Activated naive CD8-positive, alpha-beta T cell treated with anti-CD3 and anti-CD28 coated beads, Interleukin-2, amount 50 U/mL, for 24 hours (primary cell): ENCODE measurements around the gene TMEM187.
A peak's percentile ranks its signal among the peaks of the same experiment; 100 is the strongest.

Experiments used
- ATAC-seq: fragments of 150-1000 bp; cut with Tn5 transposase; one replicate; pipeline ENCODE4 v1.10.0; 2021
- DNase-seq: peaks from one replicate; pipeline ENCODE4 v3.0.0; 2021
- H3K27ac Mint-ChIP-seq: one replicate; pipeline ENCODE4 v1.8.0; 2021; ENCODE audit warnings: mild to moderate bottlenecking, mixed read lengths
- H3K27me3 Mint-ChIP-seq: one replicate; pipeline ENCODE4 v1.8.0; 2021; ENCODE audit warnings: mixed read lengths
- H3K36me3 Mint-ChIP-seq: one replicate; pipeline ENCODE4 v1.8.0; 2021; ENCODE audit warnings: low read depth, mixed read lengths
- H3K4me1 Mint-ChIP-seq: one replicate; pipeline ENCODE4 v1.8.0; 2021; ENCODE audit warnings: mixed read lengths
- H3K4me3 Mint-ChIP-seq: one replicate; pipeline ENCODE4 v1.8.0; 2021; ENCODE audit warnings: mild to moderate bottlenecking, moderate library complexity, mixed read lengths
- H3K9me3 Mint-ChIP-seq: one replicate; pipeline ENCODE4 v1.8.0; 2021; ENCODE audit warnings: mixed read lengths

Gene TMEM187

DNA sequence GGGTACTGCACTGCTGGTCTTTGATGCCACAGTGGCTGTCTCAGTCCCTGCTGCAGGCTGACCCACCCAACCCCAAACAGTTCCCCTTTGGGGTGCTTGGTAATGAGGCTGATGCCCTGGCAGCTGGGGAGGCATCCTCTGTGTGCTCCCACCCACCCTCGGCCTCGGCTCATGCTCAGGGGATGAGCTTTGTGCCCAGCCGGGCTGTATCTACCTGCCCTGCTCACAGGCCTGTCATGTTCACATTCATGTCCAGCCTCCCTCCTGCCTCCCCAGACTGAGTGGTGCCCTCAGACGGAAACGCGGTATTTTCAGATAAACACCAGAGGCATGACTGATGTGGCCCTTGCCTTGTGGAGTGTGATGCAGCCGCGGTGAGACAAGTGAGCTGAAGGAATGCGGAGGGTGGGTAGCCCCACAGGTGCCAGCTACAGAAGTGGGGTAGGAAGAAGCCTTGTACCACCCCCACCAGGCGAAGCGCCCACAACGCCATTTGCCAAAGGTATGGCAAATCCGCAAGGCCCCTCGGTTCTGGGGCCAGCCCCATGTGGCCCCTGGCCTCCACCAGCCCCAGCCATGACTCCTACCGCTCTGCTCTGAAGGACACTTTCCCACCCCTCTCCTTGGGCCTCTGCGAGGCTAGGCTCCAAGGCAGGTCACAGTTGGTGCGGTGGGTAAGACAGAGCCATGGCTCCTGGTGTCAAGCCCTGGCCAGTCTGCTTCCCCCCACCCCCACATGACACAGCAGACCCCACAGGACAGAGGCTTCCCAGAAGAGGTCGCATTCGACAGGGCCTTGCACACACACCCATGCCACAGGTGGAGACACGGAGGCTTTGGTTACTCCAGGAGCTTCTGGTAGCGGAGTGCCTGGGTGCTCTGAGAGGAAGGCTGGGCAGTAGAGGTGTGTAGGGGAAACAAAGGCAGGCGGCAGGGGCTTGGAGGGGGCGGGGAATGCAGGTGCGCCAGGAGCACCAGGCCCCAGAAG, 26.3 kb upstream of the TMEM187 start:
- Mint-ChIP-seq H3K27ac (no peak overlapping the region), H3K4me3 (no peak overlapping the region), H3K4me1 (peaks cover 45% of the 10 kb centered on the region), H3K27me3 (no peaks in the 10 kb centered on the region), H3K9me3 (no peaks in the 10 kb centered on the region), H3K36me3 (peaks cover 14% of the 10 kb centered on the region)
- ATAC-seq, result no peak
- DNase-seq, result no peak

DNA sequence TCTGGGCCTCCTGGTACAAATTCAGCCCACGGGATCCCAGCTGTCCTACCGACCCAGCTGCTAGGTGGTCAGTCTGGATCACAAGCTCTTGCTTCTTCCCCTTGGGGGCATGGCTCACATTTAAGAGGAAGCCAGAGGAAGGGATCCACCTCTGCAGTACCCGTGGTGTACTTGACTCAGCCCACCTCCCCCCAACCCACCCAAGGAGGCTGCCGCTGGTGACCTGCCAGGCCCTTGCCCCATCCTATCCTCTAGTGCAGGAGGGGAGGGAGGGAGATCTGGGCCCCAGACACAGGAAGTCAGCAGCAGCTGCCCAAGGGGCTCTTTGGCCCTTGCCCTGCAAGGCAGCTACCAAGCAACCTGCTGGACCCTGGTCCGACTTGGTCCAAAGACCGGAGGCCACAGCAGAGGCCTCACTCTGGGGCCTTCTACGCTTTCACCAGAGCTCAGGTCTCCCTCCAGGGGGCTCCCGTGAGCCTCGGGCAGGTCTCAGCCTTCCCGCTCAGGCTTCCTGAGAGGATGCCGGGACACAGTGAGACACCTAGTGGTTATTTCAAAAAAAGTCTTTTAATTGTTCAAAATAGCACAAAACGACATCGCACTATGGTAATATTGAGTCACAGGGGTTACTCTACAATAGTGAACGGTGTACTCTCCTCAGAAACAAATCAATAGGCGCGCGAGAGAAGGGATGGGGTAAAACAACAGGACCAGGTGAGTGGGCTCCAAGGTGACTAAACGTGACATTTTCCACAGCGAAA, 25.4 kb upstream of the TMEM187 start:
- Mint-ChIP-seq H3K9me3 (no peaks in the 10 kb centered on the region), H3K4me1 (peaks cover 46% of the 10 kb centered on the region), H3K27ac (peak overlapping the region; percentile 91), H3K4me3 (peak overlapping the region; percentile 42), H3K27me3 (no peaks in the 10 kb centered on the region), H3K36me3 (peaks cover 19% of the 10 kb centered on the region)
- ATAC-seq, result peak; percentile 78
- DNase-seq, result peak; percentile 78

DNA sequence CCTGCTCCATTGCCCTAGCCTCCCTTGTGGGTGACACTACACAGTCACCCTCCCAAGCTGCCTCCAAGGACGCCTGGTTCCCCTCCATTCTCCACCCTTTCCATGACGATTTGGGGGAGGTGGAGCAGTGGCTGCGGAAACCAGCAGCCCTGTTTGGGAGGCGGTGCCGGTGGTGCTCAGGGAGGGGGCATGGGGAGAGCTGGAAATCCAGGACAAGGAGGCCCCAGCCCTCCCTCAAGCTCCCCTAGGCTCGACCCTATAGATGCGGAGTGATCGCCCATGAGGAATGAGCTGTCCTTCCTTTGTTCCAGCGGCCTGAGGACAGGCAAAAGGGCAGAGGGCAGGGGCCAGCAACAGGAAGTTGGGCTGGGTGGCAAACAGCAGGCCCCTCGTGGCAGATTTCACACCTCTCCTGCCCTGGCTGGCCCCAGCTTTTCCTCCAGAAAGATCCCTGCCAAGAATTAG, 24.5 kb upstream of the TMEM187 start:
- Mint-ChIP-seq H3K27me3 (no peaks in the 10 kb centered on the region), H3K4me1 (peaks cover 49% of the 10 kb centered on the region), H3K36me3 (peaks cover 19% of the 10 kb centered on the region), H3K9me3 (no peaks in the 10 kb centered on the region), H3K4me3 (no peak overlapping the region), H3K27ac (peak overlapping the region; percentile 91)
- DNase-seq (no peak), ATAC-seq (no peak)

DNA sequence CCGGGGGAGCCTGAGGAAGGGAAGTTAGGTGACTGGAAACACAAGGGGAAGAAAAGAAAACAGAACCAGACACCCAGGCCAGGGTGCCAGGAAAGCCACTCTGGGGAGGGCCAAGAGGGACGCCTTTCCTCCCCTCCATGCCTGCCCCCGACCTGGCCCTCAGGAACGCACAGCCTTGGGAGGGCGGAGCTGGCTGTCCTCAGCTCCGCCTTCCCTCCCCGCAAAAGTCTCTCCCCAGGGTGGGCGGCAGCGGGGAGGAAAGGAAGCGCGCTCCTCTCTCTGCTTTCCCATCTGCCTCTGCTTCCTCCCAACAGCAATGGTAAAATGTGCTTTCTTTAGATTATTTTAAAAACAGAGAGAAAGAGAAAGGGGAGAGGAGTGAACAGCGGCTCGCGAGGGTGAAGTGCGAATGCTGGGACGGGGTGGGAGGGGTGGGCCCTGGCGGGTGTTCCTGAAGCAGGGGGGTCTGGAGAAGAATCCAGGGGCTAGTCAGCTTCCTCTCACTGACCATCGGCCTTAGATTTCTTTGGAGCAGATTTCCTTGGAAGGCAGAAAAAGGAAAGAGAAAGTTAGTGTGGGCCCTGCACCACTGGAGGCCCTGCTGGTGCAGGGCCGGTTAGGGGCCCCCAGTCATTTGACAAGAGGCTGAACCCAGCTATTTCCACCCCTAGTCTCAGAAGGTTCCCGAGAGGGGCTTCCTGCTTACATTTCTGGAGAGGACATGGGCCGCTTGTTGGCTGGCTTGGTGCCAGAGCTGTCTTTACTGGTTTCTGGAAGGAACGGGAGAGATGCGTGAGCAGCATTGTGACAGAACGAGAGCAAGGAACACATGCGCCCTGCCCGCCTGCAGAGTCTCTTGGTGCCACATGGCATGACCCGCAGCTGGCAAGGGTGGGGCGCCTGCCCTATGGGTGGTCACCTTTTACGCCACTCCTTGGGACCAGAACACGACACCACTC, 23.4 kb upstream of the TMEM187 start:
- Mint-ChIP-seq H3K27me3 (no peaks in the 10 kb centered on the region), H3K27ac (peak overlapping the region; percentile 91), H3K36me3 (peaks cover 21% of the 10 kb centered on the region), H3K9me3 (no peaks in the 10 kb centered on the region), H3K4me3 (no peak overlapping the region), H3K4me1 (peaks cover 47% of the 10 kb centered on the region)
- no peak for DNase-seq
- ATAC-seq, result no peak

DNA sequence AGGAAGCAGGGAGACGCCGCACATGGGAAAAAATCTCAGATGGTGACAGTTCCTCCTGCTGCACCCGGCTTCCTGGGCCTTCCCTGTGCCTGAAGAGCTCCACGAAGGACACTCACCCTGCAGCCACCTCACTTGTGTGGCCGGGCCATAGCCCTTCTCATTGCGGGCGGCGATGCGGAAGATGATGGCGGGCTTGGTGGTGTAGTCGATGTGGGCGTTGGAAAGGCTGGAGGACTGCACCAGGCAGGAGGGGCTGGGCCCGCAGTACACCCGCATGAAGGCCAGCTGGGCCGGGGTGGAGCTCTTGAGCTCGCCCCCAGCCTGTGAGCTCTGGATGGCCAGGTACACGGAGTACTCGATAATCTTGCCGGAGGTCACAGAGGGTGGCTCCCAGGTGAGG, 22.4 kb upstream of the TMEM187 start:
- Mint-ChIP-seq H3K9me3 (no peaks in the 10 kb centered on the region), H3K4me1 (peaks cover 48% of the 10 kb centered on the region), H3K4me3 (no peak overlapping the region), H3K36me3 (peaks cover 25% of the 10 kb centered on the region), H3K27me3 (no peaks in the 10 kb centered on the region), H3K27ac (peak overlapping the region; percentile 91)
- ATAC-seq (no peak), DNase-seq (no peak)

DNA sequence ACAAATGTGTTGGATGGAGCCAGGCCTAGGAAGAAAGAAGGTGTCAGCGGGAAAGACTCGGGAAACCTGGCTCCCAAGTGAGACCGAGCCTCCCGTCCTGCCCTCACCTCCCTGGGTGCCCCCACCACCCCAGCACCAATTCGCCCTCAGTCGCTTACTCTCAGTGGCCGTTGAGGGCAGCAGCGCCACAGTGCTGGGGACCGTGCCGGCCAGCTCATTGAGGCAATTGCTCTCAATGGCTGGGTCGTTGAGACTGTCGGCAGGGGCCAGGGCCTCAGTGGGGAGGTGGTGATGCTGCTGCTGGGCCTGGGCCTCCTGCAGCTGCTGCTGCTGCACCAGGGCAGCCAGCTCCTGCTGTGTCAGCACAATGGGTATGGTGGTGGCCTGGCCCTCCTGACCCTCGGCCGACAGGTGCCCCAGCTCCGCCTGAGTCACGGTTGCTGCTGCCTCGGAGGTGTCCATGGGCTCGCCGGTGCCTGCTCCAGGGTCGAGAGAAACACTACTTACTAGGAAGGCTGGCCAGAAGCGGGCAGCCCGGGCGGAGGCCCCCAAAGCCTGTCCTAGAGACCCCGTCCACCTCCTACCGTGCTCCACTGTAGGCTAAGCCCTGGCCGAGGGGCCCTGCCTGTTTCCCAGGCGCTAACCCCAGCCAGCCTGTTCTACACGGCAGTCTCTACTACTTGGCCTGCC, 20.7 kb upstream of the TMEM187 start:
- H3K4me3 Mint-ChIP-seq, result no peak overlapping the region
- peaks cover 29% of the 10 kb centered on the region for H3K36me3 Mint-ChIP-seq
- DNase-seq (no peak), ATAC-seq (no peak)
- H3K27ac Mint-ChIP-seq, result peak overlapping the region; percentile 52
- no peaks in the 10 kb centered on the region for H3K9me3 Mint-ChIP-seq
- no peaks in the 10 kb centered on the region for H3K27me3 Mint-ChIP-seq
- peaks cover 48% of the 10 kb centered on the region for H3K4me1 Mint-ChIP-seq

DNA sequence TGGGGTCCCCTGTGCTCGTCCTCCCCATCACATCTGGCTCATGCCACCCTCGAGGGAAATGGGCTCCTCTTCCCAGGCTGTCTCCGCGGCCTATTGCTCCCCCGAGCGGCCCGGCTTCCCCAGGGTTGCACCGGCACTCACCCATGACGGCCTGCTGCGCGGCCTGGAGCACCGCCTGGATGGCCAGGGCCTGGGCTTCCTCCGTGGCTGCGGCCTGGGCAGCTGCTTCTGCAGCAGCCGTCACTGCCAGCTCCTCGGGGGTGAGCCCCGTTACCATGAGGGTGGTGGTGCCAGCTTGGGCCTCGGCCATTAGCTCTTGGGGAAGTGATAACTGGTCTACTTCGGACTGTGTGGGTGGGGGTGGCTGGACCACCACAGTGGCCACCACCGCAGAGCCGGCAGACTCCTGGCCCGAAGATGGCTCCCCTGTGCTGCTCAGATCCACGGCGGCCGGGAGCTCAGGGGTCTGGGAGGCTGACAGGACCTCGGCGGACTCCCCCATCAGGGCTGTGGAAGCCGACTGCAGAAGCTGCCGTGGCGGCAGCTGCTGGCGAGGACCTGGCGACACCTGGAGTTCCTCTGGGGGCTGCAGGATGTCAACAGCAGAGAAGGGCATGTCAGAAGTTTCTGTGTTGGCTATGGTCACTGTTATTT, 20.1 kb upstream of the TMEM187 start:
- Mint-ChIP-seq H3K27ac (no peak overlapping the region), H3K4me1 (peaks cover 46% of the 10 kb centered on the region), H3K27me3 (no peaks in the 10 kb centered on the region), H3K36me3 (peaks cover 27% of the 10 kb centered on the region), H3K4me3 (no peak overlapping the region), H3K9me3 (no peaks in the 10 kb centered on the region)
- DNase-seq, result no peak
- ATAC-seq, result no peak

DNA sequence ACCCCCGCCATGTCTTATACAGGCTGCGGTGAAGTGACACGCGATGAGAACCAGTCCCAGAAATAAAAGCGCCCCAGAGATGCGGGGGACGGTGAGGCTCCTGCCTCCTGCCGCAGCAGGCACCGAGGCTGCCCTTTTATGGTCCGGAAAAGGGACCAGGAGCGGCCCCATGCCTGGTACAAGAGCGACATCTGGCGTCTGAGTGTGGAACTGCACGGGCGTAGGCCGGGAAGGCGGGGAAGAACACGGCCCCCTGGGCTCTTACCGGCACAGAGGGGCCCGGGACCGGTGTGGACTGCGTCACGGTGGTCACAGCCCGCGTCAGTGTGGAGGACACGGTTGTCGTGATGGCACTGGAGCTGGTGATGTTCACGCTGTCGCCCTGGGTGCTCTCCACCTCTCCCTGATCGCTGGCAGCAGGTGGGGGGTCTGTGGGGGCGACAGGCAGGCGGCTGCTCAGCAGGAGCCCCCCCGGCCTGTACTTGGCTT, 19.2 kb upstream of the TMEM187 start:
- ATAC-seq (peak; percentile 63), DNase-seq (peak; percentile 80)
- Mint-ChIP-seq H3K36me3 (peaks cover 26% of the 10 kb centered on the region), H3K4me3 (no peak overlapping the region), H3K27ac (no peak overlapping the region), H3K27me3 (no peaks in the 10 kb centered on the region), H3K4me1 (peaks cover 37% of the 10 kb centered on the region), H3K9me3 (no peaks in the 10 kb centered on the region)

DNA sequence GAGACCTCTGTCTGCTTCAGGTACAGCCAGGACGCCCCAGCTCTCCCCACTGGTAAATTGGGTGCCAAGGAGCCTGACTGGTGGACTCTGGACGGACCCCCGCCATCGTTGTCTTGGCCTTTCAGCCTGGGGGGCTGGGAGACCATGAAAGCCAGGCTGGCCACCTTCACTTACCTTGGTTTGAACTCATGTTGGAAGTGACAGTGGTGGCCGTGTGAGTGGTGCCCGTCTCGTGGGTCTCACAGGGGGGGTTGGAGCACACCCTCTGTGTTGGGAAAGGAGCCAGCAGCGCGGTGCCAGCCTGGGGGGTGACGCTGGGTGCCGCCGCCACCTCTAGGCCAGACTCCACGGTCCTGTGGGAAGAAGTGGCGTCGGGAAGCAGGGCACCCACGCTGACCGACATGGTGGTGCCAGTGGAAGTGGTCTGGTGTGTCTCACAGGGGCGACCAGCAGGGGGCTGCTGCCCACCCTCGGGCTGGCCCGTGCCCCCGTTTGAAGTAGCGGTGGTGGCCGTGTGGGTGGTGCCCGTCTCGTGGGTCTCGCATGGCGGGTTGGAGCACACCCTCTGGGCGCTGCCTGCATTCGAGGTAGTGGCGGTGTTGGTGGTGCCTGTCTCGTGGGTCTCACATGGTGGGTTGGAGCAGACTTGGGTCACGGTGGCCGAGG, 18.5 kb upstream of the TMEM187 start:
- Mint-ChIP-seq H3K27me3 (no peaks in the 10 kb centered on the region), H3K27ac (no peak overlapping the region), H3K36me3 (peaks cover 26% of the 10 kb centered on the region), H3K4me1 (peaks cover 31% of the 10 kb centered on the region), H3K4me3 (no peak overlapping the region), H3K9me3 (no peaks in the 10 kb centered on the region)
- no peak for DNase-seq
- no peak for ATAC-seq

DNA sequence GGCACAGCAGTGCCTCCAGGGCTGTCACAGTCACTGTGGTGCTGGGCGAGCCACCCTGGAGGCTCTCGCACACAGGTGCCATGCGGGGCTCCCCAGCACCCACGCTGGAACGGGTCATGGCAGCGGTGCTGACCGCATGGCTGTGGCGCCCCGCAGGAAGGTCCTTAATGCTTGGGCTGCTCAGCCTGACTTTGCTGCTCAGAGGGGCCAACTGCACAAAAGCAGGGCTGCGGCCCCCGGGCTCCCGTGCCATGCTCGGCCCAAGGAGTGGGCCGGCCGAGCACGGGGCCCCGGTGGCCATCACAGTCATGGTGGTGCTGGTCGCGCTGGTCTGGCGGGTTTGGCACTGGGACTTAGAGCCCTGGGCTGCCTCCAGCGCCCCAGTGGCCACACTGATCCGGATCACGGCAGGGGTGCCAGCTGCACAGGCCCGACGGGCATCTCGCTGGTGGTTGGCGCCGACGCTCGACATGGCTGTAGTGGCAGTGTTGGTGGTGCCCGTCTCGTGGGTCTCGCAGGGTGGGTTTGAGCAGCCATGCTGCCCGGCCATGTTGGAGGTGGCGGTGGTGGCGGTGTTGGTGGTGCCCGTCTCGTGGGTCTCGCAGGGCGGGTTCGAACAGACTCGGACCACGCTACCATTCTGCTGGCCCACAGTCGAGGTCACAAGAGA, 17.9 kb upstream of the TMEM187 start:
- Mint-ChIP-seq H3K4me3 (no peak overlapping the region), H3K27me3 (no peaks in the 10 kb centered on the region), H3K36me3 (peaks cover 23% of the 10 kb centered on the region), H3K27ac (no peak overlapping the region), H3K4me1 (peaks cover 25% of the 10 kb centered on the region), H3K9me3 (no peaks in the 10 kb centered on the region)
- no peak for DNase-seq
- ATAC-seq, result no peak

DNA sequence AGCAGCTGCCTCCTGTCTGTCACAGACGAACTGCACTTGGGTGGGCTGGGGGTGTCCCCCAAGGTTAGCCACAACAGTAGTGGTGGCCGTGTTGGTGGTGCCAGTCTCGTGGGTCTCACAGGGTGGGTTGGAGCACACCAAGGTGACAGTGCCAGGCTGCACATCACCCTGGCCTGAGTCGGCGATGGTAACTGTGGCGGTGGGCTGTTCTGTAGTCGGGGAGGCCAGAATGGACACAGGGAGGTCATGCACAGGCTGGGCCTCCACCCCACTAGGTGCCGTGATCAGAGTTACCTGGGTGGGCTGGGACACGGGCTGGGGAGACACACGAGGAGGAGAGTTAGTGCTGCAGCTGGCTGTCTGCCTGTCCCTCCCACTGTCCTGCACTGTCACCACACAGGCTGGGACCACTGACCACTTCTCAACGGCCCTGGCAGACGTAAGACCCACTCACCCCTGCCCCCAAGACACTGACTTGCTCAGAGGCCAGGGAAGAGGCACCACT, 17.3 kb upstream of the TMEM187 start:
- H3K36me3 Mint-ChIP-seq, result peaks cover 22% of the 10 kb centered on the region
- ATAC-seq, result no peak

More for the DNA sequence above, 17.3 kb upstream of the TMEM187 start:
- Mint-ChIP-seq H3K9me3 (no peaks in the 10 kb centered on the region), H3K4me3 (no peak overlapping the region), H3K27ac (no peak overlapping the region), H3K4me1 (peaks cover 22% of the 10 kb centered on the region), H3K27me3 (no peaks in the 10 kb centered on the region)
- DNase-seq, result no peak
